ENCODE results near the gene CALHM5.

GRCh38 chr6:116528780-116529179 lies 17.3 kb downstream of the CALHM5 start:
- TF ChIP-seq EGR1 (IDR thresholded peaks at IDR 0.05) (no peak), RAD21 (IDR thresholded peaks at IDR 0.05; ENCODE audit: low read depth) (no peak), CEBPB (IDR thresholded peaks at IDR 0.05) (no peak), REST (IDR thresholded peaks at IDR 0.05; ENCODE audit: low read depth) (no peak), YY1 (IDR thresholded peaks at IDR 0.05; ENCODE audit: low read depth) (no peak), MAX (IDR thresholded peaks at IDR 0.05) (no peak), EP300 (IDR thresholded peaks at IDR 0.05; ENCODE audit: borderline replicate concordance) (no peak), NFIC (IDR thresholded peaks at IDR 0.05) (no peak), TAF1 (IDR thresholded peaks at IDR 0.05; ENCODE audit: low read depth) (no peak), TEAD4 (IDR thresholded peaks at IDR 0.05) (no peak)
